HCT116 (cell line): ENCODE results near the gene AGTRAP. TPM values are rescaled to one million over a fixed set of nuclear protein-coding genes. Genes with fewer than 3 reads are reported as not detected.

ENCODE experiments used
- ATAC-seq: fragments of 200-7000 bp; cut with Tn5 transposase; 2 replicates; pipeline ENCODE4 v1.9.1; 2020; ENCODE audit warnings: mild to moderate bottlenecking, moderate library complexity
- BruUV-seq: library from RNA; stranded (reverse); fragments of 400-500 nt; replicated peaks from 2 replicates; lab custom pipeline; 2021; lab: Mats Ljungman, UMichigan
- CTCF ChIA-PET: fragments of 300-600 bp; sonication (Branson Sonifier 250); formaldehyde crosslinking; loops from one replicate; lab custom pipeline; 2021; ENCODE audit warnings: antibody characterized with exemption; lab: Charles Lee
- POLR2A ChIA-PET: fragments of 300-600, 350-600 bp; sonication (Branson Sonifier 250); formaldehyde crosslinking; loops from one replicate; lab custom pipeline; 2021; ENCODE audit warnings: antibody characterized with exemption; lab: Charles Lee
- RAD21 ChIA-PET, 2 experiments: fragments of 300-600 bp; sonication (Branson Sonifier 250); formaldehyde crosslinking; loops; one replicate each; lab custom pipeline; 2023; ENCODE audit warnings: low total read pairs in 2 of 2; ENCODE audit not compliant: uncharacterized antibody in 2 of 2, unreplicated experiment in 2 of 2, low non-redundant PET in 1 of 2; lab: Charles Lee
- DNase-seq: peaks from one replicate; pipeline ENCODE4 v3.0.0-alpha.2; 2010; ENCODE audit warnings: low read depth, low spot score
- H2AFZ ChIP-seq: fragments of 200-600 bp; shearing (Covaris generic), sonication (generic); 2 replicates; pipeline ENCODE4 v1.6.1; 2017; ENCODE audit warnings: low read depth, mixed run types, mixed read lengths, antibody characterized with exemption, low read length; ENCODE audit not compliant: poor library complexity, severe bottlenecking
- H3K27ac ChIP-seq: 2 replicates; pipeline ENCODE4 v1.5.1; 2012; ENCODE audit warnings: low read depth, low read length
- H3K27me3 ChIP-seq: fragments of 200-600 bp; sonication (generic); 2 replicates; pipeline ENCODE4 v1.6.1; 2016; ENCODE audit warnings: mixed run types, low read length, mixed read lengths; ENCODE audit not compliant: insufficient read depth
- H3K36me3 ChIP-seq, 2 experiments: fragments of 200-500 bp in 1 of 2; fragments of 200-600 bp in 1 of 2; sonication (Bioruptor generic) in 1 of 2; sonication (generic) in 1 of 2; 2 replicates each; pipeline versions ENCODE4 v1.5.1 to v1.6.1; 2014 to 2016; ENCODE audit warnings: low read length in 2 of 2, inconsistent platforms in 1 of 2, mixed read lengths in 1 of 2, mixed run types in 1 of 2; ENCODE audit not compliant: insufficient read depth in 2 of 2, control insufficient read depth in 1 of 2
- H3K4me1 ChIP-seq, 2 experiments: fragments of 200-600 bp in 1 of 2; sonication (generic) in 1 of 2; 2 replicates each; pipeline versions ENCODE4 v1.5.1 to v1.6.1; 2012 to 2017; ENCODE audit warnings: low read length in 2 of 2, inconsistent platforms in 1 of 2, mild to moderate bottlenecking in 1 of 2, mixed read lengths in 1 of 2, mixed run types in 1 of 2, moderate library complexity in 1 of 2; ENCODE audit not compliant: insufficient read depth in 2 of 2, control insufficient read depth in 1 of 2
- H3K4me2 ChIP-seq: fragments of 200-600 bp; sonication (generic); 2 replicates; pipeline ENCODE4 v1.6.1; 2017; ENCODE audit warnings: mixed run types, low read length, mixed read lengths
- H3K4me3 ChIP-seq, 2 experiments: fragments of 200-600 bp in 1 of 2; sonication (generic) in 1 of 2; replicated peaks in 1 of 2; 2 replicates each; pipeline ENCODE4 v1.5.1; 2011 to 2016; ENCODE audit warnings: low read length in 2 of 2, control low read depth in 1 of 2, low read depth in 1 of 2, mild to moderate bottlenecking in 1 of 2, mixed read lengths in 1 of 2, mixed run types in 1 of 2
- H3K79me2 ChIP-seq: fragments of 200-600 bp; sonication (generic); 2 replicates; pipeline ENCODE4 v1.6.1; 2017; ENCODE audit warnings: mild to moderate bottlenecking, mixed run types, low read length, moderate library complexity, mixed read lengths; ENCODE audit not compliant: insufficient read depth
- H3K9ac ChIP-seq: fragments of 200-600 bp; sonication (generic); 2 replicates; pipeline ENCODE4 v1.6.1; 2016; ENCODE audit warnings: low read length, mixed read lengths
- H3K9me2 ChIP-seq: fragments of 200-600 bp; sonication (generic), shearing (Covaris generic); 2 replicates; pipeline ENCODE4 v1.6.1; 2017; ENCODE audit warnings: mixed run types, mild to moderate bottlenecking, moderate library complexity; ENCODE audit not compliant: insufficient read depth
- H3K9me3 ChIP-seq, 2 experiments: fragments of 200-500 bp in 1 of 2; fragments of 200-600 bp in 1 of 2; sonication (Bioruptor generic) in 1 of 2; sonication (generic) in 1 of 2; 2 replicates each; pipeline ENCODE4 v1.6.1; 2014 to 2017; ENCODE audit warnings: low read length in 2 of 2, mixed read lengths in 2 of 2, inconsistent platforms in 1 of 2, low read depth in 1 of 2, mild to moderate bottlenecking in 1 of 2, mixed run types in 1 of 2, moderate library complexity in 1 of 2; ENCODE audit not compliant: control insufficient read depth in 1 of 2, insufficient read depth in 1 of 2
- H4K20me1 ChIP-seq: fragments of 200-600 bp; sonication (generic), shearing (Covaris generic); 2 replicates; pipeline ENCODE4 v1.6.1; 2017; ENCODE audit warnings: mixed run types, mild to moderate bottlenecking, moderate library complexity; ENCODE audit not compliant: insufficient read depth
- ELF1 ChIP-seq: IDR thresholded peaks from 2 replicates; pipeline ENCODE4 v1.6.1; 2012; ENCODE audit warnings: low read depth, borderline replicate concordance
- EZH2 ChIP-seq: fragments of 200-600 bp; sonication (generic); IDR thresholded peaks from 2 replicates; pipeline ENCODE4 v1.6.1; 2017; ENCODE audit warnings: antibody characterized with exemption, mixed run types
- JUND ChIP-seq: IDR thresholded peaks from 2 replicates; pipeline ENCODE4 v1.6.1; 2012
- POLR2A ChIP-seq: IDR thresholded peaks from 2 replicates; pipeline ENCODE4 v1.7.0; 2011; ENCODE audit warnings: borderline replicate concordance; ENCODE audit not compliant: insufficient read depth, insufficient read length; ENCODE audit errors: extremely low read depth
- POLR2AphosphoS5 ChIP-seq: IDR thresholded peaks from 2 replicates; pipeline ENCODE4 v1.6.1; 2011; ENCODE audit warnings: mild to moderate bottlenecking, low read depth, low read length, moderate library complexity
- SIN3A ChIP-seq: IDR thresholded peaks from 2 replicates; pipeline ENCODE4 v1.6.1; 2012; ENCODE audit warnings: low read depth
- ZFX ChIP-seq: fragments of 450-650 bp; IDR thresholded peaks from 2 replicates; pipeline ENCODE4 v1.6.1; 2017
- ZNF274 ChIP-seq: fragments of 200-500 bp; sonication (Bioruptor generic); IDR thresholded peaks from 2 replicates; pipeline ENCODE4 v1.6.1; 2014; ENCODE audit warnings: mild to moderate bottlenecking, low read depth, low read length, inconsistent platforms
- intact Hi-C: fragments of 100-400 bp; cut with micrococcal nuclease; formaldehyde crosslinking; loops from 2 replicates; pipeline ENCODE4 v1.10.0; 2022
- total RNA-seq: library from RNA; stranded (reverse); gene quantifications from one replicate; pipeline ENCODE4 v1.2.1, GENCODE V29; 2021; ENCODE audit not compliant: unreplicated experiment
- TF ChIP-seq, protein P1 (sequence below), 3 experiments: fragments of 200-600 bp in 1 of 3; sonication (generic) in 1 of 3; IDR thresholded peaks in 2 of 3; conservative IDR thresholded peaks in 1 of 3; 2 replicates each; pipeline ENCODE4 v1.5.1; 2012 to 2017; ENCODE audit warnings: low read depth in 2 of 3, low read length in 2 of 3, antibody characterized with exemption in 1 of 3, borderline replicate concordance in 1 of 3, control low read depth in 1 of 3, mild to moderate bottlenecking in 1 of 3, mixed read lengths in 1 of 3, mixed run types in 1 of 3, moderate library complexity in 1 of 3; ENCODE audit not compliant: insufficient read depth in 1 of 3
- TF ChIP-seq, protein P2 (sequence below): IDR thresholded peaks from 2 replicates; pipeline ENCODE4 v1.6.1; 2012
- TF ChIP-seq, protein P3 (sequence below): IDR thresholded peaks from 2 replicates; pipeline ENCODE4 v1.6.1; 2011; ENCODE audit warnings: mild to moderate bottlenecking, low read length, moderate library complexity; ENCODE audit not compliant: insufficient replicate concordance; ENCODE audit errors: extremely low read depth
- TF ChIP-seq, protein P4 (sequence below): IDR thresholded peaks from 2 replicates; pipeline ENCODE4 v1.6.1; 2012; ENCODE audit warnings: low read depth

The AGTRAP gene
- total RNA-seq, 1 experiment from 2014 or later: 49.0 TPM

DNA sequence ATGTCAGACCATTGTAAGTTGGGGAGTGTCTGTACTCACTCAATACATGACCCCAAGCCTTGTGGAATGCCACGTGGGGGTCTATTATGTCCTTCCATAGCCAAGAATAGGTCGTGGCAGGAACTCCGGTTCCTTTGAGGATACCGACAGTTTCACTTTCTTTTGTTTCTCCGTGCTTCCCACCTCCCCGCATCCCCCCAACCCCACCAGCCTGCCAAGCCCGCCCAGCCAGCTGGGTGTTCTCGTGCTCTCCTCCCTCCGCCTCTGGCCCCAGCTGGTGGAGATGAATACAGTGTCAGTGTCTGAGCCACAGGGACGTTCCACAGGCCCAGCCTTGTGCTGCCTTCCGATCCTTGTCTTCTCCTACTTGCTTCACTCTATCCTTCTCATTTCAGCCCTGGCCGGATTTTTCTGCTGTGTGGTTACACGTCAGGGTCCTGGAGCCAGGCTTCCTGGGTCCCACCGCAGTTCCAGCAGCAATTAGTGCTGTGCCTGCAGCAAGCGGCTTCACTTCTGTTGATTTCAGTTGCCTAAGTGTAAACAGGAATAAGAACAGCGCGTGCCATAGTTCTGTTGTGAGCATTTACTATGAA, 4.1 kb upstream of the AGTRAP start (continued):
- TF ChIP-seq, protein P1, sequence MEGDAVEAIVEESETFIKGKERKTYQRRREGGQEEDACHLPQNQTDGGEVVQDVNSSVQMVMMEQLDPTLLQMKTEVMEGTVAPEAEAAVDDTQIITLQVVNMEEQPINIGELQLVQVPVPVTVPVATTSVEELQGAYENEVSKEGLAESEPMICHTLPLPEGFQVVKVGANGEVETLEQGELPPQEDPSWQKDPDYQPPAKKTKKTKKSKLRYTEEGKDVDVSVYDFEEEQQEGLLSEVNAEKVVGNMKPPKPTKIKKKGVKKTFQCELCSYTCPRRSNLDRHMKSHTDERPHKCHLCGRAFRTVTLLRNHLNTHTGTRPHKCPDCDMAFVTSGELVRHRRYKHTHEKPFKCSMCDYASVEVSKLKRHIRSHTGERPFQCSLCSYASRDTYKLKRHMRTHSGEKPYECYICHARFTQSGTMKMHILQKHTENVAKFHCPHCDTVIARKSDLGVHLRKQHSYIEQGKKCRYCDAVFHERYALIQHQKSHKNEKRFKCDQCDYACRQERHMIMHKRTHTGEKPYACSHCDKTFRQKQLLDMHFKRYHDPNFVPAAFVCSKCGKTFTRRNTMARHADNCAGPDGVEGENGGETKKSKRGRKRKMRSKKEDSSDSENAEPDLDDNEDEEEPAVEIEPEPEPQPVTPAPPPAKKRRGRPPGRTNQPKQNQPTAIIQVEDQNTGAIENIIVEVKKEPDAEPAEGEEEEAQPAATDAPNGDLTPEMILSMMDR (IDR thresholded peaks at IDR 0.05 in 2 of 3, conservative IDR thresholded peaks at IDR 0.05 in 1 of 3; ENCODE audit: borderline replicate concordance in 1 of 3, insufficient read depth in 1 of 3, low read depth in 2 of 3, low read length in 2 of 3): no peak
- no peak for TF ChIP-seq ZNF274
- TF ChIP-seq EZH2: no peak
- TF ChIP-seq, protein P2, sequence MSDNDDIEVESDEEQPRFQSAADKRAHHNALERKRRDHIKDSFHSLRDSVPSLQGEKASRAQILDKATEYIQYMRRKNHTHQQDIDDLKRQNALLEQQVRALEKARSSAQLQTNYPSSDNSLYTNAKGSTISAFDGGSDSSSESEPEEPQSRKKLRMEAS: no peak
- no peak for TF ChIP-seq ELF1
- TF ChIP-seq POLR2AphosphoS5: no peak

DNA sequence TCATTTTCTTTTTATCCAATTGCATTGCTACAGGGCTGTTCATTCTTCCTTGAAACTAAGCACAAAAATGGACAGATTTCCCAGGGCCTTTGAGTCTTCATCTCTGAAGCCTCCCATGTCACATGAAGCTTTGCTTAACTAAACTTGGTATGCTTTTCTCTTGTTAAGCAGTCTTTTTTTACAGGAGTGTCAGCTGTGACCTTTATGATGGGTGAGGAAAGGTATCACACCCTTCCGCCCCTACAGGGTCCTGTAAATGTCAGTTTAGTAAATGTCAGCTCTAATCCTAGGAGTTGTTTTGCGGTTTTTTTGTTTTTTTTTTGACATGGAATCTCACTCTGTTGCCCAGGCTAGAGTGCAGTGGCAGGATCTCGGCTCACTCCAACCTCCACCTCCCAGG, 2.6 kb upstream of the AGTRAP start:
- 0 out of 2 replicates have a peak overlapping the region, but pooled peaks have one; percentile 70 for H3K4me2 ChIP-seq
- no peak overlapping the region for H3K4me3 ChIP-seq
- DNase-seq (no peak), ATAC-seq (no peak)
- ChIA-PET RAD21 (no interaction called here), POLR2A (no interaction called here), CTCF (no interaction called here)
- no peak overlapping the region for H3K9ac ChIP-seq
- intact Hi-C loops: no loop called here
- peaks cover 4% of the 10 kb centered on the region for H3K79me2 ChIP-seq
- no peaks in the 10 kb centered on the region for H3K36me3 ChIP-seq
- peaks cover 14 to 38% of the 10 kb centered on the region in 2 experiments for H3K4me1 ChIP-seq
- BruUV-seq: no TSS peak
- H3K27me3 ChIP-seq: no peaks in the 10 kb centered on the region
- no peak overlapping the region for H2AFZ ChIP-seq
- H4K20me1 ChIP-seq: no peaks in the 10 kb centered on the region
- no peaks in the 10 kb centered on the region for H3K9me3 ChIP-seq
- H3K27ac ChIP-seq: no peak overlapping the region
- no peaks in the 10 kb centered on the region for H3K9me2 ChIP-seq
- TF ChIP-seq ZFX: no peak
- TF ChIP-seq, protein P1 (IDR thresholded peaks at IDR 0.05 in 2 of 3, conservative IDR thresholded peaks at IDR 0.05 in 1 of 3; ENCODE audit: borderline replicate concordance in 1 of 3, insufficient read depth in 1 of 3, low read depth in 2 of 3, low read length in 2 of 3): no peak
- no peak for TF ChIP-seq JUND
- TF ChIP-seq, protein P3, sequence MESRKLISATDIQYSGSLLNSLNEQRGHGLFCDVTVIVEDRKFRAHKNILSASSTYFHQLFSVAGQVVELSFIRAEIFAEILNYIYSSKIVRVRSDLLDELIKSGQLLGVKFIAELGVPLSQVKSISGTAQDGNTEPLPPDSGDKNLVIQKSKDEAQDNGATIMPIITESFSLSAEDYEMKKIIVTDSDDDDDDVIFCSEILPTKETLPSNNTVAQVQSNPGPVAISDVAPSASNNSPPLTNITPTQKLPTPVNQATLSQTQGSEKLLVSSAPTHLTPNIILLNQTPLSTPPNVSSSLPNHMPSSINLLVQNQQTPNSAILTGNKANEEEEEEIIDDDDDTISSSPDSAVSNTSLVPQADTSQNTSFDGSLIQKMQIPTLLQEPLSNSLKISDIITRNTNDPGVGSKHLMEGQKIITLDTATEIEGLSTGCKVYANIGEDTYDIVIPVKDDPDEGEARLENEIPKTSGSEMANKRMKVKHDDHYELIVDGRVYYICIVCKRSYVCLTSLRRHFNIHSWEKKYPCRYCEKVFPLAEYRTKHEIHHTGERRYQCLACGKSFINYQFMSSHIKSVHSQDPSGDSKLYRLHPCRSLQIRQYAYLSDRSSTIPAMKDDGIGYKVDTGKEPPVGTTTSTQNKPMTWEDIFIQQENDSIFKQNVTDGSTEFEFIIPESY: no peak
- TF ChIP-seq SIN3A: no peak
- TF ChIP-seq, protein P2: no peak
- TF ChIP-seq, protein P4, sequence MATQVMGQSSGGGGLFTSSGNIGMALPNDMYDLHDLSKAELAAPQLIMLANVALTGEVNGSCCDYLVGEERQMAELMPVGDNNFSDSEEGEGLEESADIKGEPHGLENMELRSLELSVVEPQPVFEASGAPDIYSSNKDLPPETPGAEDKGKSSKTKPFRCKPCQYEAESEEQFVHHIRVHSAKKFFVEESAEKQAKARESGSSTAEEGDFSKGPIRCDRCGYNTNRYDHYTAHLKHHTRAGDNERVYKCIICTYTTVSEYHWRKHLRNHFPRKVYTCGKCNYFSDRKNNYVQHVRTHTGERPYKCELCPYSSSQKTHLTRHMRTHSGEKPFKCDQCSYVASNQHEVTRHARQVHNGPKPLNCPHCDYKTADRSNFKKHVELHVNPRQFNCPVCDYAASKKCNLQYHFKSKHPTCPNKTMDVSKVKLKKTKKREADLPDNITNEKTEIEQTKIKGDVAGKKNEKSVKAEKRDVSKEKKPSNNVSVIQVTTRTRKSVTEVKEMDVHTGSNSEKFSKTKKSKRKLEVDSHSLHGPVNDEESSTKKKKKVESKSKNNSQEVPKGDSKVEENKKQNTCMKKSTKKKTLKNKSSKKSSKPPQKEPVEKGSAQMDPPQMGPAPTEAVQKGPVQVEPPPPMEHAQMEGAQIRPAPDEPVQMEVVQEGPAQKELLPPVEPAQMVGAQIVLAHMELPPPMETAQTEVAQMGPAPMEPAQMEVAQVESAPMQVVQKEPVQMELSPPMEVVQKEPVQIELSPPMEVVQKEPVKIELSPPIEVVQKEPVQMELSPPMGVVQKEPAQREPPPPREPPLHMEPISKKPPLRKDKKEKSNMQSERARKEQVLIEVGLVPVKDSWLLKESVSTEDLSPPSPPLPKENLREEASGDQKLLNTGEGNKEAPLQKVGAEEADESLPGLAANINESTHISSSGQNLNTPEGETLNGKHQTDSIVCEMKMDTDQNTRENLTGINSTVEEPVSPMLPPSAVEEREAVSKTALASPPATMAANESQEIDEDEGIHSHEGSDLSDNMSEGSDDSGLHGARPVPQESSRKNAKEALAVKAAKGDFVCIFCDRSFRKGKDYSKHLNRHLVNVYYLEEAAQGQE: no peak
- TF ChIP-seq POLR2A: no peak
- no peak for TF ChIP-seq ZNF274
- TF ChIP-seq POLR2AphosphoS5: no peak
